Nephron progenitor cell (in vitro differentiated cells): ENCODE data around the gene C17orf107.
A peak's percentile ranks its signal among the peaks of the same experiment; 100 is the strongest.

Experiments used
- DNase-seq: peaks from one replicate; pipeline ENCODE4 v3.0.0; 2021
- H3K27ac Mint-ChIP-seq: 2 replicates; pipeline ENCODE4 v1.8.0; 2021; ENCODE audit warnings: mild to moderate bottlenecking, moderate library complexity, mixed read lengths
- H3K27me3 Mint-ChIP-seq: 2 replicates; pipeline ENCODE4 v1.8.0; 2021; ENCODE audit warnings: mild to moderate bottlenecking, low read depth, mixed read lengths; ENCODE audit not compliant: poor library complexity
- H3K36me3 Mint-ChIP-seq: 2 replicates; pipeline ENCODE4 v1.8.0; 2021; ENCODE audit warnings: low read depth, mixed read lengths
- H3K4me1 Mint-ChIP-seq: 2 replicates; pipeline ENCODE4 v1.8.0; 2021; ENCODE audit warnings: mixed read lengths
- H3K4me3 Mint-ChIP-seq: 2 replicates; pipeline ENCODE4 v1.8.0; 2021; ENCODE audit warnings: mild to moderate bottlenecking, moderate library complexity, mixed read lengths
- H3K9me3 Mint-ChIP-seq: 2 replicates; pipeline ENCODE4 v1.8.0; 2021; ENCODE audit warnings: mild to moderate bottlenecking, moderate library complexity, mixed read lengths
- CTCF ChIP-seq: fragments of 200-600 bp; sonication (generic); IDR thresholded peaks from 2 replicates; pipeline ENCODE4 v1.5.0; 2021; ENCODE audit warnings: antibody characterized with exemption

The C17orf107 gene

GRCh38 chr17:4897198-4897687 lies 2.1 kb upstream of the C17orf107 start:
- peaks cover 46% of the 10 kb centered on the region for H3K4me1 Mint-ChIP-seq
- TF ChIP-seq CTCF, result no peak
- H3K36me3 Mint-ChIP-seq, result peaks cover 29% of the 10 kb centered on the region
- H3K9me3 Mint-ChIP-seq, result no peaks in the 10 kb centered on the region
- H3K27ac Mint-ChIP-seq, result peak overlapping the region; percentile 17
- H3K4me3 Mint-ChIP-seq, result no peak overlapping the region
- no peak for DNase-seq
- H3K27me3 Mint-ChIP-seq, result peaks cover 12% of the 10 kb centered on the region

- H3K9me3 Mint-ChIP-seq, result no peaks in the 10 kb centered on the region
- peaks cover 46% of the 10 kb centered on the region for H3K4me1 Mint-ChIP-seq
- no peak overlapping the region for H3K27ac Mint-ChIP-seq
Measured at GRCh38 chr17:4897785-4898184, 1.6 kb upstream of the C17orf107 start.

GRCh38 chr17:4898351-4898750 lies 985 bp upstream of the C17orf107 start:
- H3K27ac Mint-ChIP-seq, result peak overlapping the region; percentile 80
- peaks cover 46% of the 10 kb centered on the region for H3K4me1 Mint-ChIP-seq
- DNase-seq, result no peak
- no peak for TF ChIP-seq CTCF
- H3K9me3 Mint-ChIP-seq, result no peaks in the 10 kb centered on the region
- H3K4me3 Mint-ChIP-seq, result peak overlapping the region; percentile 68
- H3K36me3 Mint-ChIP-seq, result peaks cover 35% of the 10 kb centered on the region
- peaks cover 13% of the 10 kb centered on the region for H3K27me3 Mint-ChIP-seq

More at GRCh38 chr17:4897785-4898184, 1.6 kb upstream of the C17orf107 start:
- Mint-ChIP-seq H3K27me3 (peaks cover 16% of the 10 kb centered on the region), H3K36me3 (peaks cover 35% of the 10 kb centered on the region), H3K4me3 (peak overlapping the region; percentile 68)
- DNase-seq, result no peak
- TF ChIP-seq CTCF, result no peak

GRCh38 chr17:4898927-4899326 lies 409 bp upstream of the C17orf107 start:
- peaks cover 35% of the 10 kb centered on the region for H3K36me3 Mint-ChIP-seq
- peaks cover 12% of the 10 kb centered on the region for H3K27me3 Mint-ChIP-seq
- H3K4me3 Mint-ChIP-seq, result no peak overlapping the region
- TF ChIP-seq CTCF, result no peak
- H3K27ac Mint-ChIP-seq, result no peak overlapping the region
- DNase-seq, result no peak
- H3K4me1 Mint-ChIP-seq, result peaks cover 50% of the 10 kb centered on the region
- no peaks in the 10 kb centered on the region for H3K9me3 Mint-ChIP-seq

- peaks cover 24% of the 10 kb centered on the region for H3K27me3 Mint-ChIP-seq
- H3K4me1 Mint-ChIP-seq, result peaks cover 48% of the 10 kb centered on the region
- no peak for DNase-seq
- peaks cover 21% of the 10 kb centered on the region for H3K36me3 Mint-ChIP-seq
- TF ChIP-seq CTCF, result no peak
- H3K9me3 Mint-ChIP-seq, result no peaks in the 10 kb centered on the region
- H3K27ac Mint-ChIP-seq, result no peak overlapping the region
- no peak overlapping the region for H3K4me3 Mint-ChIP-seq
Measured at GRCh38 chr17:4900231-4901107, 1.1 kb downstream of the C17orf107 start.
